Activated B cell treated with CpG ODN at 0.5 μM for 24 hours (primary cell): ENCODE measurements around the gene SCN4B. TPM values are rescaled to one million over a fixed set of nuclear protein-coding genes. Genes with fewer than 3 reads are reported as not detected.

Experiments
- ATAC-seq: fragments of 200-7000 bp; cut with Tn5 transposase; one replicate; pipeline ENCODE4 v1.10.0; 2021; ENCODE audit warnings: low read depth, mild to moderate bottlenecking, moderate library complexity
- CTCF ChIA-PET: fragments of 350-600 bp; sonication (Branson Sonifier 250); formaldehyde crosslinking; loops from one replicate; lab custom pipeline; 2021; ENCODE audit warnings: antibody characterized with exemption; lab: Charles Lee
- POLR2A ChIA-PET: fragments of 350-600 bp; sonication (Branson Sonifier 250); formaldehyde crosslinking; loops from one replicate; lab custom pipeline; 2021; ENCODE audit warnings: antibody characterized with exemption; lab: Charles Lee
- DNase-seq: peaks from one replicate; pipeline ENCODE4 v3.0.0; 2022
- H3K27ac Mint-ChIP-seq: one replicate; pipeline ENCODE4 v1.8.0; 2020; ENCODE audit warnings: mixed read lengths
- H3K27me3 Mint-ChIP-seq: one replicate; pipeline ENCODE4 v1.8.0; 2021; ENCODE audit warnings: mixed read lengths
- H3K36me3 Mint-ChIP-seq: one replicate; pipeline ENCODE4 v1.8.0; 2021; ENCODE audit warnings: low read depth, mixed read lengths
- H3K4me1 Mint-ChIP-seq: one replicate; pipeline ENCODE4 v1.8.0; 2021; ENCODE audit warnings: mixed read lengths
- H3K4me3 Mint-ChIP-seq: one replicate; pipeline ENCODE4 v1.8.0; 2020; ENCODE audit warnings: mild to moderate bottlenecking, mixed read lengths
- H3K9me3 Mint-ChIP-seq: one replicate; pipeline ENCODE4 v1.8.0; 2020; ENCODE audit warnings: mixed read lengths
- intact Hi-C: fragments of 100-400 bp; cut with micrococcal nuclease; formaldehyde crosslinking; loops from one replicate; pipeline ENCODE4 v1.15.1; 2024
- total RNA-seq: library from RNA; stranded (reverse); gene quantifications from 2 replicates; pipeline ENCODE4 v1.2.3, GENCODE V29; 2022
- TF ChIP-seq, protein P1 (sequence below): fragments of 200-600 bp; IDR thresholded peaks from one replicate; pipeline ENCODE4 v1.8.0; 2022; ENCODE audit warnings: antibody characterized with exemption, mild to moderate bottlenecking

Gene SCN4B
- total RNA-seq, 1 donor from 2014 or later, result not detected

DNA sequence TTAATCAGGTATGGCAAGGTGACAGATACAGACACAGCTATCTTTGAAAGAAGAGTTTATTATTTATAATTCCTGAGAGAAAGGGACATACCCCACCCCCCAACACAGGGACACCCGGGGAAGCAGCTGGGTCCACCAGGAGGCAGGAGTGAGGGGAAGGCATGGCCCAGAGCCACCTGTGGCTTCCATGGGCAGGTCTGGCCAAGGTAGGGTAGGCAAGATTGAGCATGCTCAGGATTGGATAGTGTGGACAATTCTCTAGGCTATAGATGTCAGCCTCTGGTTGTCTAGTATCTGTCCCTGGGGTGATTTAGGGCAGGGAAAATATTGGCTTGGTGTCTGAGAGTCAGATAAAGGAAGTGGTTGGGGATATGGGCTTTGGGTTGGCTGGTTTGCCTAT lies 38.4 kb downstream of the SCN4B start:
- TF ChIP-seq, protein P1, sequence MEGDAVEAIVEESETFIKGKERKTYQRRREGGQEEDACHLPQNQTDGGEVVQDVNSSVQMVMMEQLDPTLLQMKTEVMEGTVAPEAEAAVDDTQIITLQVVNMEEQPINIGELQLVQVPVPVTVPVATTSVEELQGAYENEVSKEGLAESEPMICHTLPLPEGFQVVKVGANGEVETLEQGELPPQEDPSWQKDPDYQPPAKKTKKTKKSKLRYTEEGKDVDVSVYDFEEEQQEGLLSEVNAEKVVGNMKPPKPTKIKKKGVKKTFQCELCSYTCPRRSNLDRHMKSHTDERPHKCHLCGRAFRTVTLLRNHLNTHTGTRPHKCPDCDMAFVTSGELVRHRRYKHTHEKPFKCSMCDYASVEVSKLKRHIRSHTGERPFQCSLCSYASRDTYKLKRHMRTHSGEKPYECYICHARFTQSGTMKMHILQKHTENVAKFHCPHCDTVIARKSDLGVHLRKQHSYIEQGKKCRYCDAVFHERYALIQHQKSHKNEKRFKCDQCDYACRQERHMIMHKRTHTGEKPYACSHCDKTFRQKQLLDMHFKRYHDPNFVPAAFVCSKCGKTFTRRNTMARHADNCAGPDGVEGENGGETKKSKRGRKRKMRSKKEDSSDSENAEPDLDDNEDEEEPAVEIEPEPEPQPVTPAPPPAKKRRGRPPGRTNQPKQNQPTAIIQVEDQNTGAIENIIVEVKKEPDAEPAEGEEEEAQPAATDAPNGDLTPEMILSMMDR, result no peak

DNA sequence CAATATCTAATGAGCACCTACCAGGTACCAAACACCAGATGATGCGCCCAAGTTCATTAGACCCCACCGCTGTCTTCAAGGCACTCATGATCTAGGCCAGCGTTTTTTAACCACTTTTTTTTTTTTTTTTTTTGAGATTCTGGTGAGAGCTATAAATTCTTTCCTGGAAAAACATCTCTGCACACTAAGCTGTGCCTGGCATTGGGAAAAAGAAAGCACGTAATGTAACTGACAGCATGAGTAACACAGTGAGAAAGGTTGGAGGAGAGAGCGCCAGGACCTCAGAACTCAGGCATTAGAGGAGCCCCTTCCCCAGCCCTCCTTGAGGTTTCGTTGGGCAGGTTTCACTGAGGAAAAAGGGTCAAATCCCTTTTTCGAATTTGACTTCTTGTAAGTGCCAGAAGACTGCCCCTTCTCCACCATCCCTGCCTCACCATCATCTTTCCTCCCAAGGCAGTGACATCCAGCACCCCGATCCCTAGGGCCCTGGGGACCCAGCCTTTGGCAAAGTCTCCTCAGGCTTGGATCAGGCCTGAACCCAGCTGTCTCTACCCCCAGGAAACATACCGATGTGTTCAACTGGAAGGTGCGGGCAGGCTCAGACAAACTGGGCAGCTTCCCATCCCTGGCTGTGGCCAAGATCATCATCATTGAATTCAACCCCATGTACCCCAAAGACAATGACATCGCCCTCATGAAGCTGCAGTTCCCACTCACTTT lies 39.8 kb downstream of the SCN4B start:
- Mint-ChIP-seq H3K9me3 (no peaks in the 10 kb centered on the region), H3K4me3 (no peak overlapping the region), H3K27ac (no peak overlapping the region), H3K4me1 (peaks cover 3% of the 10 kb centered on the region), H3K36me3 (no peaks in the 10 kb centered on the region), H3K27me3 (peaks cover 20% of the 10 kb centered on the region)
- ATAC-seq (no peak), DNase-seq (no peak)
- TF ChIP-seq, protein P1, result no peak
- ChIA-PET CTCF (no interaction called here), POLR2A (no interaction called here)
- intact Hi-C loops, result no loop called here

More for the DNA sequence above, 38.4 kb downstream of the SCN4B start:
- Mint-ChIP-seq H3K4me1 (peaks cover 8% of the 10 kb centered on the region), H3K36me3 (no peaks in the 10 kb centered on the region), H3K4me3 (no peak overlapping the region), H3K27me3 (peaks cover 22% of the 10 kb centered on the region), H3K27ac (no peak overlapping the region), H3K9me3 (no peaks in the 10 kb centered on the region)
- no peak for ATAC-seq
- no peak for DNase-seq
- intact Hi-C loops, result no loop called here
- POLR2A ChIA-PET, result no interaction called here
- CTCF ChIA-PET, result no interaction called here

DNA sequence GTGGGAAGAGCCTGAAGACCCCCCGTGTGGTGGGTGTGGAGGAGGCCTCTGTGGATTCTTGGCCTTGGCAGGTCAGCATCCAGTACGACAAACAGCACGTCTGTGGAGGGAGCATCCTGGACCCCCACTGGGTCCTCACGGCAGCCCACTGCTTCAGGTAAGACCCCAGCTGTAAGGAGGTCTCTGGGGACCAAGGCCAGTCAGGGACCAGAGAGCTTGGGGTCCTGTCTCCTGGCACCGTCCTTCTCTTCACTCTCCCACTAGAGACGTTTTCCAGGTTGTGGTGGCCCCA lies 40.9 kb downstream of the SCN4B start:
- ChIA-PET CTCF (no interaction called here), POLR2A (no interaction called here)
- intact Hi-C loops, result no loop called here
- TF ChIP-seq, protein P1, result no peak
- H3K27ac Mint-ChIP-seq, result no peak overlapping the region
- peaks cover 23% of the 10 kb centered on the region for H3K27me3 Mint-ChIP-seq
- ATAC-seq (no peak), DNase-seq (no peak)
- H3K9me3 Mint-ChIP-seq, result no peaks in the 10 kb centered on the region
- H3K36me3 Mint-ChIP-seq, result no peaks in the 10 kb centered on the region
- no peaks in the 10 kb centered on the region for H3K4me1 Mint-ChIP-seq
- no peak overlapping the region for H3K4me3 Mint-ChIP-seq

DNA sequence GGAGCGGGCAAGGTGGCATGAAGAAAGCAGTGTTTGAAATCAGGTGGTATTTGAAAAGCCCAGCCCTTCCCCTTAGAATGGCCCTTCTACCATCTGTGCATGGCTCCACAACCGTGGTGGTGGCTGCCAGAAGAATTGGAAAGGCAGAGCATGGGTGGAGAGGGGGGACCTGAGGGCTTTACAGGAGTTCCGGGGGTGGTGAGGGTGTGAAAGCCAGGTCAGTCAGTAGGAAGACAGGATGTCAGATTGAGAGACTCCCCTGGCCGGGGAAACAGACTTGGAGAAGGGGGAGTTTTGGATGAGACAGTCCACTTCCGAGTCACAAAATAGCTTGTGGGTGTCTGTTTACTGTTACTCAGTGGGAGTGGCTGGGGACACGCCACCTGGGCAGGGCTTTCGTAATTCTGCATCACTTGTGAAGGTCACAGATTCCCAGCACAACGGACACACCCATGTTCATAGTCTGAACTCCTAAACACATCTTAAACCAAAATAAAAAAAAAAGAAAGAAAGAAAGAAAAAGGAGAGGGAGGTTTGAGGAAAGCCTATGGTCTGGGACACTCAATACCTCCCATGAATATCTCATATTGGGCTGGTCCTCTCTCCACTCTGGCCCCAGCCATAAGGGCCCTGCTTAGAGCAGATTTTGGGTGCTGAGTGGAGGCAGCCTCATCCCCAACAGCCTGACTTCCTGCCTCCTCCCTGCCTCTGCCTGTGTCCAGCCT lies 41.4 kb downstream of the SCN4B start:
- Mint-ChIP-seq H3K27ac (no peak overlapping the region), H3K36me3 (no peaks in the 10 kb centered on the region), H3K4me1 (no peaks in the 10 kb centered on the region), H3K9me3 (no peaks in the 10 kb centered on the region), H3K4me3 (no peak overlapping the region), H3K27me3 (peaks cover 21% of the 10 kb centered on the region)
- no peak for ATAC-seq
- TF ChIP-seq, protein P1, result no peak
- intact Hi-C loops, result no loop called here
- no peak for DNase-seq
- ChIA-PET CTCF (no interaction called here), POLR2A (no interaction called here)

DNA sequence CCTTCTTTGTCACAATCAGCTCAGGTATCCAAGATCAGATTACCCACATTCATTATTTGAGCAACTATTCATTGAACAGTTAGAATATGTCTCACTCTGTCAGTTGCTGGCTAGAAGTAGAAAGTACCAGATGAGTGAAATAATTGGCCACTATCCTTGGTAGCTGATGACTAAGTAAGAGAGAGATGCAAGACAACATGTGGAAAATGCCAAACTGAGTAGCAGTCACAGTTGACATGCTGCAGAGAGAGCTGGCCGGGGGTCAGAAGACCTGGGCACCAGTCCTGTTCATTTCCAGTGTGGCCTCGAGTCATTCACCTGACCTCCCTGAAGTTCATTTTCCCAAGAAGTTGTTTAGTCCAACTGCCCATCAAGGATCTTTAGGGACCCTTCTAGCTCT lies 43.4 kb downstream of the SCN4B start:
- no peak for ATAC-seq
- Mint-ChIP-seq H3K36me3 (no peaks in the 10 kb centered on the region), H3K9me3 (no peaks in the 10 kb centered on the region), H3K4me1 (no peaks in the 10 kb centered on the region), H3K27me3 (peaks cover 19% of the 10 kb centered on the region), H3K4me3 (no peak overlapping the region), H3K27ac (no peak overlapping the region)
- intact Hi-C loops, result no loop called here
- TF ChIP-seq, protein P1, result no peak
- no peak for DNase-seq
- ChIA-PET POLR2A (no interaction called here), CTCF (no interaction called here)
